Retina (tissue), 1 donor: ENCODE data around the gene SEMA5A.

ENCODE experiments used
- DNase-seq: peaks from one replicate; pipeline ENCODE4 v3.0.0-alpha.2; 2016

SEMA5A gene

GRCh38 chr5:9040475-9040874 lies 505.4 kb downstream of the SEMA5A start:
- DNase-seq = no peak

GRCh38 chr5:9037048-9037447 lies 508.8 kb downstream of the SEMA5A start:
- DNase-seq = no peak

GRCh38 chr5:9035346-9035745 lies 510.5 kb downstream of the SEMA5A start:
- DNase-seq = no peak

DNA sequence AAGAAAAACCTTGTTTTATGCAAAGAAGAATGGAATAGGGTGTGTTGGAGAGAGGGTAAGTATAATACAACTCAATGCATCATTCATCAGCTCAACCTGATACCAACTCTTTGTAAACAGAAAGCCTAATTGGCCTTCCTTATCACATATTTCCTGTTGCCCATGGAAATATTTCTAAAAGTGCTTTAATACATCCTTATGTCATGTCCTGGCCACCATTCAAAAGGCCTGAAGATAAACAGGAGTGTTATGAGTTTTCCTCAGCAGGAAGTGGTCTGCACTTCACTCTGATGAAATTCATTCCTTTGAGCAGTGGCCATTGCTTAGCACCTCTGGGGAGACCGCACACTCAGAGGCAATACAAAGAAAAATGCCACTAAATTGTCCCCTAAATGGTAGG lies 511.2 kb downstream of the SEMA5A start:
- no peak for DNase-seq

- DNase-seq = no peak
Observed at GRCh38 chr5:9033524-9033923, 512.4 kb downstream of the SEMA5A start.

GRCh38 chr5:9025942-9026341 lies 519.9 kb downstream of the SEMA5A start:
- no peak for DNase-seq

DNA sequence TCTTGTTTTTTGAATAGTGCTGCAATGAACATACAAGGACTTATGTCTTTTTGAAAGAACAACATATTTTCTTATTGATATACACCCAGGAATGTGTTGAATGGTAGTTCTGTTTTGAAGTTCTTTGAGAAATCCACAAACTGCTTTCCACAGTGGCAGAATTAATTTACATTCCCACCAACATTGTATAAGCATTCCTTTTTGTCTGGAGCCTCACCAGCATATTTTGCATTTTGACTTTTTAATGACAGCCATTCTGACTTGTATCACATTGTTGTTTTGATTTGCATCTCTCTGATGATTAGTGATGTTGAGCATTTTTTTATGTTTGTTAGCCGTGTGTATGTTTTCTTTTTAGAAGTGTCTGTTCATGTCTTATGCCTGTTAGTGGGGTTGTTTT lies 524.9 kb downstream of the SEMA5A start:
- DNase-seq = no peak

DNA sequence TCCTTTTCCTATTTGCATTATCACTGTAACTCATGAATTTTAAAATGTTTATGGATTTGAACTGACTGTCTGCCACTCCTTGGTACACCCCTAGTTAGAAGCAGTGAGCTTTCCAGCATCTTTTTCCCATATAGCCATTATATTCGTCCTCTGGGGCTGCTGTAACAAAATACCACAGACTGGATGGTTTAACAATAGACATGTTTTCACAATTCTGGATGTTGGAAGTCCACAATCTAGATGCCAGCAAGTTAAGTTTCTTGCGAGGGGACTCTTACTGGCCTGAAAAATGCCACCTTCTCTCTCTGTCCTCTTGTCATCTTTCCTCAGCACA lies 530.0 kb downstream of the SEMA5A start:
- peak; percentile 11 for DNase-seq

DNA sequence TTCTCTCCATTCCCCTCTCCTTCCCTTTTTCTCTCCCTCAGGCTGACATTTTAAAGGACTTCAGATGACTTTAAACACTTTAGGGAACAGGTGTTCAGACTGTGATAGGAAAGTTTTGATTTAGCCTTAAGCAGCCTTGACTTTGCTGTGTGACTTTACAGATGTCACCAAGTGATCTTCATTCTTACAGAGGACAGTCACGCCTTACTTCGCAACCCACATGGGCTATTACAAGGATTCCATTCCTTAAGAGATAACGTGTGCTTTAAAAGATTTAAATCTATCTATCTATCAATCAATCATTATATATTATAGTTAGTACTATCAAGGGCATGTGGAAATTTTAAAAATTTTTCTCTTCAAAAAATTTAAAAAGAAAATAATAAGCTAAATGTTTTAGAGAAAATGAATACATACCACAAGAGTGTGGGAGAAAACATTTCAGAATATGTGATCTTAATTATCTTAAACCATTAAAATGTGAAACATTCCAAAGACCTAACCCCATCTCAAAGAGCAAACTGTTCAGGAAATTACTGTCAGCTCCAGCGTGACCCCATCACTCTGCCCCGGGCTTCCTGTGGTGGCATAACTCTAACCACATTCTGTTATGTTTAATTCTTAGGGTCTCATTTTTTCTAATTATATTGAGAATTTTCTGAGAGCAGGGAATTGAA lies 530.5 kb downstream of the SEMA5A start:
- peak; percentile 12 for DNase-seq

DNA sequence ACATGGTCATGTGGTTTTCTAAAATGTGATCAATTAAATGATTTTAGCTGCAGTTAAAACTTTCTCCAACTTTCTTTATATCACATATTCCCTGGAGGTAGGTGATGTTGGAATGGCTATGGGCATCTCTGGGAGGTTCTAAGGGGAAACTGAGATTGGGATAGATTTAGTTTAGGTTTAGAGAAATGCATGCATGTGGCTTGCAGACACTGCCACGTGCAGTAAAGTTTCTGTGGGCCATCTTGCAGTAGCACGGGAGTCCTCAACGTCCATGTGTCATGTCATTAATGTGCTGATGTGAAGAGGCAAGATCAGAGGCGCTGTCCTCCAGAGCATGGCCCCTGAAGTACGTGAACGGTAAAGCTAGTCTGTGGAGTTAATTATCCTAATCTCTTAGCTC lies 532.7 kb downstream of the SEMA5A start:
- no peak for DNase-seq

DNA sequence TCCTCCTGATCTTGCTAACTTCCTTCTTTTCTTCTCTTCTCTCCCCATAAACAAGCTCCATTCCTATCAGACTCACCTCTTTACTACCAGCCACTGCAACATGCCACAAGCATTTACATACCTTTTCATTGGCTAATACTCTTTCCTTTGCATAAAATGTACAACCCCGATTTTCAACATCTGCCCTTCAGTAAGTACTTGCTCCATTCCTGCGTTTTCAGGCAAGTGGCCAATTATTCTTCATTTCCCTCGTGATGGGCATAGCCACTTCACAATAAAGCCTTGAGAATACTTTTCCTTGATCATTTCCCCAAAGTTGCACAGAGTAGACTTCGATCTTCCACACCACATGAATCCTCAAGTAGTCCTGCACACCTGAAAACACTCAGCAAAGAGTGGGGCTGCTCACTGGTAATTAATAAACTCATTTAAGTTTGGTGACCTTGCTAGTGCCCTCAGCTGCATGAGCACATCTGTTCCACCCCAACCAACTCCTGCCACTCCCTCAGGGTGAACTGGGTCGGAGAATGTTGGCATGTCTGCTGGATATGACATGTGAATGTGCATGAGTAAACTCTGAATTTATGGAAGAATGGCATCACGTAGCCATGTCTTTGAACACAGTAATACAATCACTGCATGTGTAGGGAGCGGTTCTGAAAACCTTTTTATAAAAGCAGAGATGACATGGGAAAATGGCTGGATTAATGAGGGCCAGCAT lies 535.8 kb downstream of the SEMA5A start:
- no peak for DNase-seq

- no peak for DNase-seq
Observed at GRCh38 chr5:8997542-8998070, 548.3 kb downstream of the SEMA5A start.

GRCh38 chr5:8993031-8993430 lies 552.8 kb downstream of the SEMA5A start:
- DNase-seq = no peak
